ENCODE data around the gene HIVEP3. TPM values are rescaled to one million over a fixed set of nuclear protein-coding genes. Genes with fewer than 3 reads are reported as not detected.

HIVEP3 gene
- total RNA-seq, 2 donors from 2014 or later: 0.13 to 0.99 TPM

DNA sequence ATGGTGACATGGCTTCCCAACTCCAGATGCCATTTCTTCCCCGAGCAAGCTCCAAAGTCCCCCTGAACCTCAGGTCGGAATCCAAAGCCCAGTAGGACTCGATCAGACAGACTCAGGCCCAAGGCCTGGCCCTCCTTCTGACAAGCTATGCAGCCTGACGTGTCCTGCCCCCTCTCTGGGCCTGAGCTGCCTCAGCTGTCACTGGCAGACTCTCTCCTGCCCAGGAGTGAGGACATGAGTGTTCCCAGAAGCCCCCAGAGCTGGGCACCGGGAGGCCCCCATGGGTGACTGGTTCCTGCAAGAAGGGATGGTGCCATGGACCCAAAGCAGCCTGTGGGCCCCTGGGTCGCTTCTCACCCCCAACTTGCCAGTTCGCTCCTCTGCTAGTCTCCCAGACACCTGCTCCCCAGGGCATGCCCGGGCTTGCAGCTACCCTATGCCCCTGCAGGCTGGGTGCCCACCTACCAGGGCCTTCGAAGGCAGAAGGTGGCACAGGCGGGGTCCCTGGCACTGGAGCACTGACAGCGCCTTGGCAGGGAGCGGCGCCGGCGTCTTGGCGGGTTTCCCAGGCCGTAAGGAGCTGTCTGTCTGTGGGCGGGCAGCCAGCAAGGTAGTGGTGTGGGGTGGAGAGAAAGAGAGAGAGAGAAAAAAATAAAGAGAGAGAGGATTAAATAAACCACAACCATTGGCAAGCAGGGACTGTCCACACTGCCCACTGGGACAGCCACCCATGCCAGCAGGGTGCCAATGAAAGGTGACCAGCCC lies 436.5 kb downstream of the HIVEP3 start:
- WGBS, 2 experiments (ENCODE audit: insufficient coverage in 1 of 2, insufficient read length in 1 of 2): 80 to 89% methylated on average over 3 to 18 of the region's 18 CpGs
- H3K4me3 Mint-ChIP-seq: no peak overlapping the region
- DNase-seq: no peak
- no peaks in the 10 kb centered on the region for H3K27me3 ChIP-seq (ENCODE audit: control insufficient read depth, insufficient read depth, low read length, poor library complexity, severe bottlenecking)
- H3K27me3 Mint-ChIP-seq (ENCODE audit: insufficient read depth): peaks cover 3% of the 10 kb centered on the region
- TF ChIP-seq CTCF (conservative IDR thresholded peaks at IDR 0.05): no peak
- peaks cover 7% of the 10 kb centered on the region for H3K4me1 ChIP-seq (ENCODE audit: control insufficient read depth, insufficient read depth, low read length)
- no peaks in the 10 kb centered on the region for H3K9me3 Mint-ChIP-seq
- no peak overlapping the region for H3K27ac ChIP-seq (ENCODE audit: low read depth, low read length)
- no peaks in the 10 kb centered on the region for H3K9me3 ChIP-seq (ENCODE audit: control insufficient read depth, low read length)
- no peaks in the 10 kb centered on the region for H3K36me3 ChIP-seq (ENCODE audit: control insufficient read depth, insufficient read depth, low read length)
- H3K4me1 Mint-ChIP-seq: peaks cover 20% of the 10 kb centered on the region
- H3K36me3 Mint-ChIP-seq (ENCODE audit: low read depth): no peaks in the 10 kb centered on the region
- no peak overlapping the region for H3K27ac Mint-ChIP-seq
- H3K4me3 ChIP-seq (ENCODE audit: low read length): no peak overlapping the region
- H3K9ac ChIP-seq (ENCODE audit: extremely low read depth, low read length, poor library complexity, severe bottlenecking): no peak overlapping the region

- H3K27me3 Mint-ChIP-seq (ENCODE audit: insufficient read depth): peaks cover 2% of the 10 kb centered on the region
- no peak overlapping the region for H3K27ac ChIP-seq (ENCODE audit: low read depth, low read length)
- H3K27ac Mint-ChIP-seq: no peak overlapping the region
- peaks cover 11% of the 10 kb centered on the region for H3K4me1 Mint-ChIP-seq
- H3K4me3 Mint-ChIP-seq: no peak overlapping the region
- TF ChIP-seq CTCF (conservative IDR thresholded peaks at IDR 0.05): no peak
- no peaks in the 10 kb centered on the region for H3K9me3 Mint-ChIP-seq
- no peak for DNase-seq
- H3K27me3 ChIP-seq (ENCODE audit: control insufficient read depth, insufficient read depth, low read length, poor library complexity, severe bottlenecking): no peaks in the 10 kb centered on the region
- no peak overlapping the region for H3K4me3 ChIP-seq (ENCODE audit: low read length)
- H3K36me3 Mint-ChIP-seq (ENCODE audit: low read depth): no peaks in the 10 kb centered on the region
- H3K4me1 ChIP-seq (ENCODE audit: control insufficient read depth, insufficient read depth, low read length): peaks cover 3% of the 10 kb centered on the region
- H3K9me3 ChIP-seq (ENCODE audit: control insufficient read depth, low read length): no peaks in the 10 kb centered on the region
- H3K36me3 ChIP-seq (ENCODE audit: control insufficient read depth, insufficient read depth, low read length): no peaks in the 10 kb centered on the region
- no peak overlapping the region for H3K9ac ChIP-seq (ENCODE audit: extremely low read depth, low read length, poor library complexity, severe bottlenecking)
- WGBS, 2 experiments (ENCODE audit: insufficient coverage in 1 of 2, insufficient read length in 1 of 2): 95 to 96% methylated on average over 13 to 15 of the region's 15 CpGs
These were observed 437.5 kb downstream of the HIVEP3 start for GRCh38 chr1:41481109-41481775.

DNA sequence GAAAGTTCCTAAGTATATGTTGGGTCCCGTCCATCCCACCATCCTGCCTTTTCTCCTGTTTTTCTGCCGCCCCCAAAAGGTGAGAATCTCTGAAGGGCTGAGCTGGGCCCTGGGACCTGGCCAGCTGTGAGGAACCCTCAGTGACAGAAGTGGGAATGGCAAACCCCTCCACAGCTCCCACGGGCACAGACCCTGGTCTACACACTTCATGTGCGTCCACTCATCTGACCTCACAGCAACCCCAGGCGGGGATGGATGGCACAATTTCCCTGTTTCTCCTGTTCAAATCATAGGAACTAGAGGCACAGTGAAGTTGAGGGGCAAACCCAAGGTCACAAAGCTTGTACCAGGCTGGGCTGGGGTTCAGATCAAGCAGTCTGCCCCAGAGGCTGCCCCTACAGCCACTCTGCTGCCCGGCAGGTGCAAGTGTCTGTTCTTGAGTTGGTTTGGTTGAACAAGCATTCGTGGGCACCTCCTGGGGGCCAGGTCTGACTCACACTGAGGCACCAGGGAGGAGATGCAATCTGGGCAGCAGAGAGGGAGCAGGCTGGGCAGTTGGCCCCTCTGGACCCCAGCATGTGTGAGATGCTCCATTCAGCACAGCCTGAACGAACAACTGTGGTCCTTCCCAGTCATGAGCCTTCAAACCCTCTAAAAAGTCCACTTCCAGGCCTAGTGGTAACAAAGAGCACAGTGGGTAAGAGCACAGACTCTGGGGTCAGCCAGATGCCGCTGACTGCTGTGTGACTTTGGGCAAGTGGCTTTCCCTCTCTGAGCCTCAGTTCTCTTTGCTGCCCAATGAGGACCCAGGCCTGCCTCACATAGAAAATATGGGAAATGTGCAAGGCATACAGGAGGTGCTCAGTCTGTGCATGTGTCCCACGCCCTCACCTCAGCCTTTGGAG lies 438.3 kb downstream of the HIVEP3 start:
- H3K27me3 ChIP-seq (ENCODE audit: control insufficient read depth, insufficient read depth, low read length, poor library complexity, severe bottlenecking): no peaks in the 10 kb centered on the region
- WGBS, 2 experiments (ENCODE audit: insufficient coverage in 1 of 2, insufficient read length in 1 of 2): 90 to 96% methylated on average over 6 to 10 of the region's 10 CpGs
- H3K9me3 Mint-ChIP-seq: no peaks in the 10 kb centered on the region
- no peak overlapping the region for H3K4me3 ChIP-seq (ENCODE audit: low read length)
- no peaks in the 10 kb centered on the region for H3K36me3 ChIP-seq (ENCODE audit: control insufficient read depth, insufficient read depth, low read length)
- TF ChIP-seq CTCF (conservative IDR thresholded peaks at IDR 0.05): no peak
- peaks cover 2% of the 10 kb centered on the region for H3K27me3 Mint-ChIP-seq (ENCODE audit: insufficient read depth)
- H3K4me1 ChIP-seq (ENCODE audit: control insufficient read depth, insufficient read depth, low read length): no peaks in the 10 kb centered on the region
- H3K4me3 Mint-ChIP-seq: no peak overlapping the region
- peaks cover 5% of the 10 kb centered on the region for H3K4me1 Mint-ChIP-seq
- no peak overlapping the region for H3K27ac ChIP-seq (ENCODE audit: low read depth, low read length)
- H3K27ac Mint-ChIP-seq: no peak overlapping the region
- DNase-seq: no peak
- H3K9me3 ChIP-seq (ENCODE audit: control insufficient read depth, low read length): no peaks in the 10 kb centered on the region
- no peak overlapping the region for H3K9ac ChIP-seq (ENCODE audit: extremely low read depth, low read length, poor library complexity, severe bottlenecking)
- H3K36me3 Mint-ChIP-seq (ENCODE audit: low read depth): no peaks in the 10 kb centered on the region
